ENCODE measurements around the gene QSER1. TPM values are rescaled to one million over a fixed set of nuclear protein-coding genes. Genes with fewer than 3 reads are reported as not detected.

QSER1 gene
- total and polyA plus RNA-seq, 11 donors = 2.1 to 25.3 (median 18.2) TPM

DNA sequence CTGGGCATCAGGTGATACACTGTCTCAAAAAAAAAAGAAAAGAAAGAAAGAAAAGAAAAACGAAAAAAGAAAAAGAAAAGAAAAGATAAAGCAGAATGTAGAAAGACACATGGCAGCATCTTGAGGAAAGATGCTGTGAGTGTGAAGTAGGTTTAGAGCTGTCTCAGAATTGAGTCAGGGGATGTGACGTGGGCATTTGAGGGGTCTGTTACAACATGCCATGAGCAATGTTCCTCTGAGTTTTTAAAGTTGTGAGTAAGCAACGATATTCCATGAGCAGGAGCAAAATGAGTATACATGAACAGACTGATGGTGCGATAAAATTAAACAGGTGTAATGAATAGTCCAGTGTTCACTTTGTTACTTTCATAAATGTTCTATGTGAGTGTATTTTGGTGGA is 11.3 kb upstream of the QSER1 start:
- TF ChIP-seq POLR2A (IDR thresholded peaks at IDR 0.05) = no peak
- TF ChIP-seq, protein P1, sequence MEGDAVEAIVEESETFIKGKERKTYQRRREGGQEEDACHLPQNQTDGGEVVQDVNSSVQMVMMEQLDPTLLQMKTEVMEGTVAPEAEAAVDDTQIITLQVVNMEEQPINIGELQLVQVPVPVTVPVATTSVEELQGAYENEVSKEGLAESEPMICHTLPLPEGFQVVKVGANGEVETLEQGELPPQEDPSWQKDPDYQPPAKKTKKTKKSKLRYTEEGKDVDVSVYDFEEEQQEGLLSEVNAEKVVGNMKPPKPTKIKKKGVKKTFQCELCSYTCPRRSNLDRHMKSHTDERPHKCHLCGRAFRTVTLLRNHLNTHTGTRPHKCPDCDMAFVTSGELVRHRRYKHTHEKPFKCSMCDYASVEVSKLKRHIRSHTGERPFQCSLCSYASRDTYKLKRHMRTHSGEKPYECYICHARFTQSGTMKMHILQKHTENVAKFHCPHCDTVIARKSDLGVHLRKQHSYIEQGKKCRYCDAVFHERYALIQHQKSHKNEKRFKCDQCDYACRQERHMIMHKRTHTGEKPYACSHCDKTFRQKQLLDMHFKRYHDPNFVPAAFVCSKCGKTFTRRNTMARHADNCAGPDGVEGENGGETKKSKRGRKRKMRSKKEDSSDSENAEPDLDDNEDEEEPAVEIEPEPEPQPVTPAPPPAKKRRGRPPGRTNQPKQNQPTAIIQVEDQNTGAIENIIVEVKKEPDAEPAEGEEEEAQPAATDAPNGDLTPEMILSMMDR (IDR thresholded peaks at IDR 0.05) = no peak
- WGBS, 4 donors = 58 to 74% (median 59%) methylated on average over 4 of the region's 4 CpGs
- no peak overlapping the region for H3K4me3 ChIP-seq
- H3K27ac ChIP-seq = no peak overlapping the region
- no peaks in the 10 kb centered on the region for H3K27me3 ChIP-seq
- intact Hi-C loops (cut with DNase I) = loop anchor here in 1 of 10 donors (10.0 kb wide), 1 partner anchor 184 kb away; no protein-coding TSS in a partner anchor
- H3K36me3 ChIP-seq = no peaks in the 10 kb centered on the region
- no peaks in the 10 kb centered on the region for H3K9me3 ChIP-seq
- DNase-seq = no peak
- H3K4me1 ChIP-seq = no peaks in the 10 kb centered on the region
- no peak for ATAC-seq

DNA sequence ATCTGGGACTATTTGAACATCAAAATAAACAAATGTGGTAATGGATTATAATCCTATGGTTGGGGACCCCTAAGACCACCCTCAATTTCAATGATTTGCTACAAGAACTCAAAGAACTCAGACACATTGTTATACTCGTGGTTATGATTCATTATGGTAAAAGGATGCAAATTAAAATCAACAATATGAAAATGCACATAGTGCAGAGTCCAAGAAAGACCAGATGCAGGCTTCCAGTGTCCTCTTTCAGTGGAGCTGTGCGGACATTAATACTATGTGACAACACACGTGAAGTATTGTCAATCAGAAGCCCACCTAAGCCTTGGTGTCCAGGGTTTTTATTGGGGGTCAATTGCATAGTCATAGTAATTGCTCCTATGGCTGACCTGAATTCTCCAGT is 9.2 kb upstream of the QSER1 start:
- Histone ChIP-seq H3K4me1 (no peaks in the 10 kb centered on the region), H3K4me3 (no peak overlapping the region), H3K36me3 (no peaks in the 10 kb centered on the region), H3K9me3 (no peaks in the 10 kb centered on the region), H3K27me3 (no peaks in the 10 kb centered on the region), H3K27ac (no peak overlapping the region)
- 64 to 92% (median 70%) methylated on average over 3 of the region's 3 CpGs for WGBS, 4 donors
- intact Hi-C loops (cut with DNase I) = loop anchor here in 1 of 10 donors (10.0 kb wide), 1 partner anchor 181 kb away; no protein-coding TSS in a partner anchor
- TF ChIP-seq, protein P1 (IDR thresholded peaks at IDR 0.05) = no peak
- no peak for TF ChIP-seq POLR2A (IDR thresholded peaks at IDR 0.05)
- no peak for DNase-seq
- no peak for ATAC-seq

DNA sequence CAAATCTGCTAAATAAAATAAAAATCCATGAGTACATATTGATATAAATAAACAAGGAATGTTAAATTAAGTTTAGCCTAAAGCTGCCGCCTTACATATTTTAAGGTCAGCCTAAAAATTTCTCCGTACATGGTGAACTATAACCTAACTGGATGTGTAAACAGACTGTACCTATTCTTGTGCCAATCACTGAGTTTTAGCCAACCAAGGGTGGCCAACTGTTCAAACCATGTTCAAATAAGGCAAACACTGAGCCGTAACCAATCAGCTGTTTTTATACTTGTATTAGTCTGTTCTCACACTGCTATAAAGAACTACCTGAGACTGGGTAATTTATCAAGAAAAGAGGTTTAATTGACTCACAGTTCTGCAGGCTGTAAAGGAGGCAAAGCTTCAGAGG is 8.6 kb upstream of the QSER1 start:
- intact Hi-C loops (cut with DNase I) = loop anchor here in 1 of 10 donors (10.0 kb wide), 1 partner anchor 181 kb away; no protein-coding TSS in a partner anchor
- H3K4me1 ChIP-seq = no peaks in the 10 kb centered on the region

DNA sequence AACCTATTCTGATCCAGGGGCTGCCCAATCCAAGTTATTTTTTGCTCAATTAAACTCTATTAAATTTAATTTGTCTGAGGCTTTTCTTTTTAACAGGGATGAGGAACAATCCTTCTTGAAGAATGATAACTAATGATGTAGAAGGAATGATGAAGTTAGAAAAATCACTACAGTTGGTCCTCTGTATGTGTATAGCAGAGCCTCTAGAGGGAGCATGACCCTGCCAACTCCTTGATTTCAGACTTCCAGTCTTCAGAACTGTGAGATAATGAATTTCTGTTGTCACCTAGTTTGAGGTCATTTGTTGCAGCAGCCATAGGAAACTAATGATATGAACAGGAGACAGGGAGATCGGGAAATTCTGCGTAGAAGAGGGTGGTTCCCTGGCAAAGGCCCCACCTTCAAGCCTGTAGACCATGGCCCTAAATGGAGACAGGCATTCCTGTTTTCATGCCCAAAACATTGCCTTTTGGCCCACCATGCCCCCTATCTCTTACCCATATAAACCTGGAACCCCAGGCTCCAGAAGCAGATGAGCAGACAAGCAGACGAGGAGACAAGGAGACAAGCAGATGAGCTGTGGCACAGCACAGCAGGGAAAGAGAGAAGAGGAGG is 7.7 kb upstream of the QSER1 start:
- no peaks in the 10 kb centered on the region for H3K36me3 ChIP-seq
- DNase-seq (no peak), ATAC-seq (peak in 1 of 4 donors; percentile 28)
- no peaks in the 10 kb centered on the region for H3K27me3 ChIP-seq
- no peaks in the 10 kb centered on the region for H3K9me3 ChIP-seq
- TF ChIP-seq, protein P1 (IDR thresholded peaks at IDR 0.05) = peak in 7 of 12 donors; percentile 31 to 51 (median 36)
- TF ChIP-seq POLR2A (IDR thresholded peaks at IDR 0.05) = no peak
- no peak overlapping the region for H3K4me3 ChIP-seq
- no peak overlapping the region for H3K27ac ChIP-seq
- 57 to 70% (median 67%) methylated on average over 3 of the region's 3 CpGs for WGBS, 4 donors
- intact Hi-C loops (cut with DNase I) = loop anchor here in 1 of 10 donors (10.0 kb wide), 1 partner anchor 180 kb away; no protein-coding TSS in a partner anchor
- no peaks in the 10 kb centered on the region for H3K4me1 ChIP-seq

More for the DNA sequence above, 8.6 kb upstream of the QSER1 start:
- no peak overlapping the region for H3K4me3 ChIP-seq
- ATAC-seq = no peak
- TF ChIP-seq, protein P1 (IDR thresholded peaks at IDR 0.05) = no peak
- no peak for TF ChIP-seq POLR2A (IDR thresholded peaks at IDR 0.05)
- 81 to 97% (median 88%) methylated on average over 3 of the region's 3 CpGs for WGBS, 4 donors
- no peaks in the 10 kb centered on the region for H3K36me3 ChIP-seq
- no peak for DNase-seq
- H3K27me3 ChIP-seq = no peaks in the 10 kb centered on the region
- H3K27ac ChIP-seq = no peak overlapping the region
- H3K9me3 ChIP-seq = no peaks in the 10 kb centered on the region

Measured in heart left ventricle (tissue), 16 donors.